T-helper 2 cell treated with Interferon-gamma antibody and Interleukin-4, amounts not matched to agents 100 ng/mL and 5 ng/mL, for 36 hours (primary cell): ENCODE measurements around the gene BRPF1. TPM values are rescaled to one million over a fixed set of nuclear protein-coding genes. Genes with fewer than 3 reads are reported as not detected.
"Not testable (repeated sequence)": the region's sequence is repeated elsewhere in the genome, so short reads cannot be mapped to it uniquely, and the experiment has no call there.

Source experiments
- intact Hi-C: fragments of 100-400 bp; cut with micrococcal nuclease; formaldehyde crosslinking; loops from one replicate; pipeline ENCODE4 v1.15.1; 2023
- total RNA-seq: library from RNA; stranded (reverse); gene quantifications from 2 replicates; pipeline ENCODE4 v1.2.3, GENCODE V29; 2022

Gene BRPF1
- total RNA-seq, 1 donor from 2014 or later, result 44.2 TPM

GRCh38 chr3:9768141-9768775, 36.7 kb downstream of the BRPF1 start:
- intact Hi-C loops, result no loop called here

- intact Hi-C loops, result loop anchor here (1.0 kb wide), 3 partner anchors 10 to 24 kb away; partner anchors contain the start of gene ARPC4
Measured at GRCh38 chr3:9769012-9769411, 37.5 kb downstream of the BRPF1 start.

GRCh38 chr3:9769426-9770275, 38.1 kb downstream of the BRPF1 start, which contains the start of gene CAMK1:
Gene CAMK1, minus strand, starts transcription at chr3:9769947. Its CDS starts 2,198 bp downstream, at chr3:9767749.
- intact Hi-C loops, result loop anchor here (1.0 kb wide), 3 partner anchors 10 to 24 kb away; partner anchors contain the start of gene ARPC4

GRCh38 chr3:9770276-9770812, 38.8 kb downstream of the BRPF1 start:
- intact Hi-C loops, result no loop called here

- intact Hi-C loops, result not testable (repeated sequence)
Measured at GRCh38 chr3:9771007-9771406, 39.5 kb downstream of the BRPF1 start.

- intact Hi-C loops, result no loop called here
Measured at GRCh38 chr3:9776896-9777693, 45.6 kb downstream of the BRPF1 start.

- intact Hi-C loops, result no loop called here
Measured at GRCh38 chr3:9777694-9778021, 46.1 kb downstream of the BRPF1 start.

GRCh38 chr3:9778143-9779074, 46.9 kb downstream of the BRPF1 start:
- intact Hi-C loops, result loop anchor here (1.0 kb wide), 1 partner anchor 9 kb away; the partner anchor contains the start of gene CAMK1

- intact Hi-C loops, result loop anchor here (1.0 kb wide), 1 partner anchor 10 kb away; the partner anchor contains the start of gene CAMK1
Measured at GRCh38 chr3:9779075-9779593, 47.6 kb downstream of the BRPF1 start.

GRCh38 chr3:9779721-9780457, 48.4 kb downstream of the BRPF1 start:
- intact Hi-C loops, result loop anchor here (1.0 kb wide), 1 partner anchor 11 kb away; the partner anchor contains the start of gene CAMK1

GRCh38 chr3:9780458-9780812, 48.9 kb downstream of the BRPF1 start:
- intact Hi-C loops, result no loop called here

- intact Hi-C loops, result no loop called here
Measured at GRCh38 chr3:9780910-9781309, 49.4 kb downstream of the BRPF1 start.

- intact Hi-C loops, result no loop called here
Measured at GRCh38 chr3:9781551-9781950, 50.0 kb downstream of the BRPF1 start.

- intact Hi-C loops, result no loop called here
Measured at GRCh38 chr3:9781978-9782603, 50.6 kb downstream of the BRPF1 start.

GRCh38 chr3:9782770-9783169, 51.2 kb downstream of the BRPF1 start:
- intact Hi-C loops, result no loop called here

- intact Hi-C loops, result no loop called here
Measured at GRCh38 chr3:9783954-9784353, 52.4 kb downstream of the BRPF1 start.

GRCh38 chr3:9784965-9785364, 53.4 kb downstream of the BRPF1 start:
- intact Hi-C loops, result no loop called here

GRCh38 chr3:9785602-9786001, 54.1 kb downstream of the BRPF1 start:
- intact Hi-C loops, result no loop called here

GRCh38 chr3:9786209-9786739, 54.7 kb downstream of the BRPF1 start:
- intact Hi-C loops, result no loop called here
